COLO668 (cell line): ENCODE measurements around the gene FJX1.
A peak's percentile ranks its signal among the peaks of the same experiment; 100 is the strongest.
"Not testable (repeated sequence)": the region's sequence is repeated elsewhere in the genome, so short reads cannot be mapped to it uniquely, and the experiment has no call there.

Source experiments
- DNase-seq: peaks from one replicate; lab custom pipeline; 2025; ENCODE audit not compliant: unreplicated experiment; lab: John Stamatoyannopoulos, UW

The FJX1 gene

DNA sequence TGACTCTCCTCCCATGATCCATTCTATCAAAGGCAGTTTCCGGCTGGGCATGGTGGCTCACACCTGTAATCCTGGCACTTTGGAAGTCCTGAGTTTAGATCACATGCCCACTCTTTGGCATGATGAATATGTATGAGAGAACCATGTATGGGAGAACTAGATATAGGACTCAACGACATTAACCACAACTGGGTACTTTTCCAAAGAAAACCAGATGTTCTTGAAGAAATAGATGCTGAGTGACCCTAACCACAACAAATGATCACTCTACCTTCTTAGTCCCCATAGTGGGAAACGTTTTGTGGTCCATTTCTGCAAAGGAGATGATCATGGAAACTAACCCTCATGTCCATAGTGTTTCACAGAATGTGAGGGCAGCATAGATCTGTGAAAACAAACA, 13.6 kb downstream of the FJX1 start:
- DNase-seq = no peak

DNA sequence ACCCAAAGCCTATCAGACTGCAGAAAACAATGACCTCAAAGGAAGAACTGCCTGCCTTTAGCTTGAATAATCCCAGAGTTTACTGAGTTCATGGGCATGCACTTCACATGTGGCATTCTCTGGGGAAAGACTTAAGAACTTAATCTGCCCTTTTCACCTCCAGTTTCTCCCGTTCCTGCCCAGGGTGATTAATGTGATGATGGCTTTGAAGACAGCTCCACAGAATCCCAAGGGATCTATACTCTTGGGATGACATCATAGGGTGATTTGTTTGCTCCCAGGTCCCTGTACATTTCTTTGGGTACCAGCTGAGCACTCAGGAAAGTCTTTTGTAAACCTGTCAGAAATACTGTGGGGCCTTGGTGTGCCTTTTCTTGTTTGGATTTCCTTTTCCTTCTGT, 14.0 kb downstream of the FJX1 start:
- no peak for DNase-seq

DNA sequence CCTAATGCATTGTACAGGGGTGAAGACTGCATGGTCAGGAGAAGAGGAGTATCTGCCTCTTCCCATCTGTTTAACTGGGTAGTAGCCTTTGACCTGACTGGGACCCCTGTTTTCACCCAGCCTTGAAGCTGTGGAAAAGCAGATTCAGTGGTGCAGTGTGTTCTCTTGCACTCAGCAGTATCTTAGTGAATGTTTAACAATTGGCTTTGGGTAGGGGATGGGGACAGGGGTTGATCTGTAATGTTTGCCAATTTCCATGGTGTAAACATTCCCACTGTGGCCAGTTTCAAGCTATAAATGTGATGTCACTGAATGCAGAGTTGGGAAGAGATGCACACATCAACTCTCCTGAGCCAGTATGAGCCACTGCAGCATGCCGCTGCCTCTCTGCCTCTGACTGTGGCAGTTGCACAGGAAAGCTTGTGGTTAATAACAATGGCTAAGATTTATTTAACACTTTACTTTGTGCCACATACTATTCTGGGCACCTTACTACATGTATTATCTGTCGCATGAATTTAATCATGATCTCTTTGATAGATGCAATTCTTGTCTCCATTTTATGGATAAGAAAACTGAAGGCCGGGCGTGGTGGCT, 15.7 kb downstream of the FJX1 start:
- no peak for DNase-seq

DNA sequence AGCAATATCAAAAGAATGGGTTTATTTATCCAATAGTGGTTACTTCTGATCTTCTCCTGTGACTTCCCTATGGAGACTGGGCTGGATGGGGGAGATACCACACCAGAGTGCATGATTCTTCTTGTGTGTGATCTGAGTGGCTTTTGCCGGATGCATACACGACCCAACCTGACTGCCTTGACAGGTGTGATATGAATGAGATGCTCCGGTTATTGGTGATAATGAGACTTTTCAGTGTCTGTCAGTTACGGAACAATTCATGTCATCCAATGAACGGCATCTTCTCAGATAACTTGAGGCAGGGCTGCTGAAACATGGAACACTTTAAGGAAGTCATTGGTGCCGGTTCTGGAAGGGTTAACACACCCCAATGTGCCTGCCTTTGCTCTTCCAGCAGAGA, 17.7 kb downstream of the FJX1 start:
- no peak for DNase-seq

DNA sequence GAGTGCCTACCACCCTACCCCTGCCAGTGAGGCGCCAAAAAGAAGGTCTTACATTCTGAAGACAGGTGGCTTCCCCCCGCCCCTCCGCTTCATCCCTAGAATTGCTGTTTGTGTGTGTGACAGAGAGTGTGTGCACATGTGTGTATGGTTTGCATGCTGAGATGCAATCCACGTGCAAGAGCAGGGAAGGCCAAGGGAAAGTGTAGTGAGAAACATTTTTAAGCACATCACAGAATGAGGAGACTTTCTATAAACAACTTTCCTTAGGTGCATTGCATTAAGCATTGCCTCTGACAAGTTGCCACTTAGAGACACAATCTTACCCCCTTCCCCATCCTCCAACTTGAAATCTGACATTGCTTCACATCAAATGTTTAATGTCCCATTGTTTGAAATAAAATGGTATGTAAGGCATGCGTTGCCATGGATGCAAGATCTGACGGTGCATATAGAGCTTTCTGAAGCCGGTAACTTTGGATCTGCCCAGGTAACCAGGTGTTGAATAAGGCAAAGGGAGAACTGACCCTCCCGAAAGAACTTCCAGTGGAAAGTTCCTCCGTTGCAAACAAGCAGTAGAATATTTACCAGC, 21.4 kb downstream of the FJX1 start:
- peak; percentile 38 for DNase-seq

DNA sequence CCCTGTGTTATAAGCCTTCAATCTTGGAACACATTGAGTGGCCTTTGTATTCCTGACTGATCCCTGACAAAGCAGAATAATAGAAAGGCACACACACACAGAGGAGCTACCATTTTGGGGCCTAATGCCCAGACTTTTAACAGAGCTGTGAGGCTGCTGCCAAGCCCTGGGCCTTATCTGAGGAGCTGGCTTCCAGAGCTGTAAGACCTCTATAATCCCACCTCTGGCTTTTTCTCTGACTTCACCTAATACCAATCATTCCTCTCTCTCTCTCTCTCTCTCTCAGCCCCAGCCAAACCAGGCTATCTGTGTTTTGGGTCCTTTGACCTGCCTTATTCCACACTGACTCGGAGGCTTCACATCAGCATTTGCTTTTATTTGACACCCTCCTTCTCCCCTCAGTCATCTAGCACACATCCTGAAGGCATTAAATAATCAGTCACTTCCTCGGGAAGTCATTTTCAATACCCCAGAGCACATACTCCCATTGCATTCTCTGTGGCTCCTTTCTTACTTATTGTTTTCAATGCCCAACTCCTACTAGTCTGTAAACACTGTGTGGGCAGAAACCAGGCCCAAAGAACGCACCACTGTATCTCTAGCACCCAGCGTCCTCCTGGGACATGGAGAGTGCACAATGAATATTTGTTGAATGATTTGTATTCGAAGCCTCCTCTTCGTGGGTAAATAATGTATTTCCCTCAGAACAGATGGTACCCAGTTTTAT, 23.1 kb downstream of the FJX1 start:
- no peak for DNase-seq

DNA sequence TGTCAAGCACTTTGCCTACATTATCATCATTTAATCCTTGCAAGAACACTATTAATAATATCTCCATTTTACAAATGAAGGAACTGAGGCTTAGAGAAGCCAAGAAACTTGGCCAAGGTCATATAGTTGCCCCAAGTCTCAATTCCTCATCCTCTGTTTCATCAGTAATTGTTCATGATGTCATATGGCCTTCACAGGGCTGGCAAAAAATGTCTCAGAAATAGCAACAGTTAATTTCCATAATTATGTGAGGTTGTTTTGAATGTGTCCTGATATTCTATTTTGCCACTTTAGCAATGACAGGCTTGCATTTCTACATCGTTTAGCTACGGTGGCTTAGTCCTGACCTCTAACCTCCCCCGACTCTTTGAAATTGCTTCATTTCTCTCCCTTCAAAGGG, 23.7 kb downstream of the FJX1 start:
- no peak for DNase-seq

DNA sequence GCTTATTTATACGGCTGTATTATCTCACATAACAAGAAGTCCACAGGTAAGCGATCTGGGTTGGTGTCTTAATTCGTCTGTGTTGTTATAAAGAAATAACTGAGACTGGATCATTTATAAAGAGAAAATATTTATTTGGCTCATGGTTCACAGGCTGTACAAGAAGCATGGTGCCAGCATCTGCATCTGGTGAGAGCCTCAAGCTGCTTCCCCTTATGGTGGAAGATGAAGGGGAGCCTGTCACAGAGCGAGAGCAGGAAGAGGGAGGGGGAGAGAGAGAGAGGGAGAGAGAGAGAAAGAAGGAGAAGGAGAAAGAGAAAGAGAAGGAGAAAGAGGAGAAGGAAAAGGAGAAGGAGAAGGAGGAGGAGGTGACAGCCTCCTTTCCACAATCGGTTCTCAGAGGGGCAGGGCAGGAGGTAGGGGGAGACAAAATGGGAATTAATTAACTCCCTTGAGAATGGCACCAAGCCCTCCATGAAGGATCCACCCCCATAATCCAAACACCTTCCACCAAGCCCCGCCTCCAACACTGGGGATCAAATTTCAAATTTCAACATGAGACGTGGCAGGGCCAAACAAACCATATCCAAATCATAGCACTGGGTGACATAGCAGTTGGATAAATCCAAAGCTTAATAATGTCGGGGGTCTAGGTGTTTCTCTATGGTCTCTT, 29.3 kb downstream of the FJX1 start:
- peak; percentile 35 for DNase-seq

DNA sequence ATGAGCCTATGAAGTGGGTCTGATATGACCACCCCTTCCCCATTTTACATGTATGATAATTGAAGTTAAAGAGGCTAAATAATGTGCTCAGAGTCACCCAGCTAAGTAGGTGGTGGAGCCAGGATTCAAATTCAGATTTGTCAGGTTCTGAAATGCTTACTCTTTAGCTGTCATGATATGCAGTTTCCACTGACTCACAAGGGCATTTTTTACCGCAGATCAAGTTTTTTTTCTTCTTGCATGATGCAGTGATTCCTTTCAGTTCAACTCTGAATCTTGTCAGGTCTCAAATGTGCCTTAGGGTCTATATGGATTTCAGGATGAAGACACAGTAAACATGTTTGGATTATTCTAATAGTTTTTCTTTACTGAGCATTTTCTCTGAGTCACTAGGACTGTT, 31.7 kb downstream of the FJX1 start:
- no peak for DNase-seq

DNA sequence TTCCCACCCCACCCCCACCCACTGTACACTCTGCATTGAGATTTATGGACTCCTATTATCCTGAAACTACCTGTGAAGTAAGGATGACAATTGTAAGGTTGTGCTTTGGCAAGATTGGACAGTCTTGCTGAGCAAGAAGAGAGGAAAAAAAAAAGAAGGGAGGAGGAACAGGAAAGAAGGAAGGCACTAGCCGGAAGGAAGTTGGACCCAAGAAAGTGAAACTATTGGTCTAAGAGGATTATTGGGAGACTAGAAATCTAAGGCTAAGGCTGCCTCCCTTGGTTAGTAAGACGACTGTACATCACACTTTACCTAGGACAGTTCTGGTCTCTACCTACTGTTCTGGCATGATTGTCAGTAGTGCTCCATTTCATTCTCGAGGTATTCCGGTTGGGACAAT, 32.2 kb downstream of the FJX1 start:
- no peak for DNase-seq

DNA sequence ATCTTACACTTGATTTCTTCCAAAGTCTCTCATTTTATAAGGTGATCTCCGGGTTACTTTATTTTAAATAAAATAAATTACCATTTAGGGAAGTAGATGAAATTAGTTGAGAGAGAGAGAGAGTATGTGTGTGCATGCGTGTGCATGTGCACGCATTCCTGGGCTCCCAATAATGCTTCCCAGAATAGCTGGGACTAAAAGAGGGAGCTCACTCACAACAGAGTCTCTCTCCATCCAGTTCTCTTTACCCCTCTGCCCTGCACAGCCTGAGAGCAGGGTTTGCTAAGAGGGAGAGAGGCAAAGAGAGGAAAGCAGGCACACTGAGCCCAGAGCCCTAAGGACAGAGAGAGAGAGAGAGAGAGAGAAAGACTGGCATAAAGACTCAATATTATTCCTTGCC, 33.0 kb downstream of the FJX1 start:
- no peak for DNase-seq

DNA sequence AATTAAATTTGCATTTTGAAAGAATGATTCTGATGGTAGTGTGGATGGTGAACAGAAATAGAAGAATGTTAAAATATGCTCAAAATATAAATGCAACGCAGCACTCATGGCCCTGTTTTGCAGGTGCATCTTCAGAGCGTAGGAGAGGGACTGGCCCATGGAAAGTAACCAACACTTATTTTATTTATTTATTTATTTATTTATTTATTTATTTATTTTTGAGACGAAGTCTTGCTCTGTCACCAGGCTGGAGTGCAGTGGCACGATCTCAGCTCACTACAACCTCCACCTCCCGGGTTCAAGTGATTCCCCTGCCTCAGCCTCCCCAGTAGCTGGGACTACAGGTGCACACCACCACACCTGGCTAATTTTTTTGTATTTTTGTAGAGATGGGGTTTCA, 34.5 kb downstream of the FJX1 start:
- DNase-seq = not testable (repeated sequence)

DNA sequence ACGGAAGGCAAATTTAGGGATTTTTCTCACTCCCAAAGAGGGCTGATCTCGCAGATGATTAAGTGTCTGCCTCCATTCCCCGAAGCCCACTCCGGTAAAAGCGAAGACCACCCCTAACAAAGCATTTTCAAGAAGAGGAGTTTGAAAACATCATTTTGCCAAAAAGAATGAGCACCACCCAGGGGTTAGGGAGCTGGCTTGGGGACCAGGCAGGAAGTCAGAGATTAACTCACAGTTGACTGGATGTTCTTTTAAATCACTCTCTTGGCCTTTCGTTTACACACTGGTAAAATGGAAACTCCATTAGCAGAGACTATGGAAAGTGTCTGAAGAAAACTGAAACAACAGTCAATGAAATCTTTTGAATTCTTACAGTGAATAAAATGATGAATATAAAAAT, 36.5 kb downstream of the FJX1 start:
- no peak for DNase-seq

DNA sequence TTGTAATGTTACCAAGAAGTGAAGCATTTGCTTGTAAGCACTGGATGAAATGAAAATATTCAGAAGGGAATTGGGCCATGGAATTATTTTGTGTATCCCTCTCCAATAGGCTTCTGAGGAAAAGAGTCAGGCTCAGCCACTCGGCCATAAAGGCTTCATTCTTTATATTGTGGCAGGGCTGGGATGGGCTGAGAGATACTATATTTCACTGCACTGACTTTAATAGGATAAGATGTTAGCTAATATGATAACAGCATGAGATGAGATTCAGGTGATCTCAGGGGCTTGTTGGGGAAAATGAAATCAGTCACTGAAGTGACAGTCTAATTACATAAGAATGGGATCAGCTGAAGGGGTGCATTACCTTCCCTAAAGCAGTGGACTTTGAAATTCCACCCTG, 37.0 kb downstream of the FJX1 start:
- no peak for DNase-seq

DNA sequence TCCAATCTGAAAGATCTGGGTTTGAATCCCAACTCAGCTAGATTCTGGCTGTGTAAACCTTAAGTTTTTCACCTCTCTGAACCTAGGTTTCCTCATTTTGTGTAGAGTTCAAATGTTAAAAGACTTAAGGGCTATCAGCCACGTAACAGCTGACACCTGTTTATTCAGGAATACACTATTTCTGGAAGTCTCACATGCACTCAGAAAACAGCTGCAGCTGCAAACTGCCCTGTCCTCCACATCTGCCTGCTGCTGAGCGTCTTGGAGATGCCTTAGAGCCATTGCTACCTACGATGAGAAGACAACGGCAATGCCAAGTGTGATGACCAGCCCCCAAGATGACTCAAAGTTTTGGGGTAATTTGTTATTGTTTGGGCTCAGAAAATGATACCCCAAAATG, 37.6 kb downstream of the FJX1 start:
- no peak for DNase-seq

DNA sequence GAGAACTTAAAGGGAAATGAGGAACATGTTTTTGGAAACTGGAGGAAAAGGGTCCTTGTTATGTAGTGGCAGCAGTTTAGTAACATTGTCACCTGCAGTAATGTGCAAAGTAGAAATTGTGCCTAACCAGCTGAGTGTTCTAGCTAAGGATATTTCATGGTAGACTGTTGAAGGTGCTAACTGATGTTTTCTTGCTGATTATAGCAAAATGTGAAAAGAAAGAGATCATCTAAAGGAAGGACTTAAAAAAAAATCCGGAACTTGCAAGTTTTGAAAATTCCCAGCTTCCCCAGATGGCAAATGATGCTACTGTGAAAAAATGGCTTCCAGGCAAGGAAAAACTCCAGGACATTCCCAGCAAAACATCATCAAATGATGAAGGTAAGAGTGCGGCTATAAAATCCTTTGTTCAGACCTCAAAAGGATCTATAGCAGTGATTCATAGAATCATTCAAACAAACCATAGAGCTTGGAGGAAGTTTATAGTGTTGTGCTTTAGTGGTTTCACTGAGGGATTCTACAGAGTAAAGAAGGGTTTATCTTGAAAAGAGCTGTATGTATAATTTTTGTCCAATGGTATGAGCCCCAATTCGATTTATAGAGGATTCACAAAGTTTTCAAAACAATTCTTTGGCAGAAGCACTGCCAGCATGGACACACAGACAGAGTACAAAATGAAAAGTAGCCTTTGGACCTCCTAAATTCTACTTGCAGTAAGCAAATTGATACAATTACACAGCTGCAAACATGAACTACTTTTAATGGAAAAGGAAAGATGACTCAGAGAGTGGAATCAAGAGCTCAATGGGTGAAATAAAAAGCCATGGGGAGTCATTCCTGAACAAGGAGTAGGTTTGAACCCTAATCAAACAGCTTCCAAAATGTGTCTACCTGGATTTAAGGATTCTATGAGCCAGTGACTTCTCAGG, 40.0 kb downstream of the FJX1 start:
- DNase-seq = no peak

DNA sequence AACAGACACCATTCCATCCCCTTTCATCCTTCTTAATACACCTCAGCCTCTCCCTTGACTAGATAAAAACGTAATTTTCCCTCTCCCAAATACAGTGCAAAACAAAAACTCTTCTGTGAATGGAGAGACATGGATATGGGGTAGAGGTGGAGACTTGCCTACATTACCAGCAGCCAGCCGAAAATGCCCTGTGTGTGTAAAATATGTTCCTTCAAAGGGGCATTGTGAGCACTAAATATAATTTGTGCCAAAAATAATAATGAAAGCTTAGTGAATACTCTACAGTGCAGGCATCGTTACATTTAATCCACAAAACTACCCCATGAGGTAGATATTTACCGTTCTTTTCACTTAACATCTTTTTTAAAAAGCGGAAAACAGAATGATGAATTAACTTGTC, 43.3 kb downstream of the FJX1 start:
- DNase-seq = no peak

DNA sequence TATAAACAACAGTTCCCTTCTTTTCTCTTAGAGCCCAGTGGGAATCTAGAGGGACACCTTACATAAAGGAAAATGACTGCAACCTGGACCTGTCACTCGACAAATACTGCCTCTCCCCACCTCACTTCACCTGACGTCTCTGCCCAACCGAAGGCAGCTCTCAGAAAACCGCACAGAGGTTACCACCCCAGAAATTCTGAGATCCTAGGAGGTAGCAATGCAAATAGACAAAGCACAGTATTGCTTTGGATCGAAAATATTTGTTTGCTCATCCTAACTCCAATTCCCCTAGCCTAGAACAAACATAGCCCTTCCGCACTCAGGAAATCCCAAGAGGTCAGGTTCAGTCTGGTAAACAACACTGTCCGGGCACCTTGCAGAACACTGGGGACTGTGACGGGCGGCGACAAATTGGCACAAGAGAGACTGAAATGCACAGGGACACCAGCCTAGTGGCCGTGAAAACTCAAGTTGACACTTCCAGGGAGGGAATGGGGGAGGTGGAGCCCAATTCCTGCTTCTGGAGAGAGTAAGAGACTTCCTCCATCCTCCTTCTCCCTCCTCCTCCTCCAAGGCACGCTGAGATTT, 43.9 kb downstream of the FJX1 start:
- peak; percentile 81 for DNase-seq

DNA sequence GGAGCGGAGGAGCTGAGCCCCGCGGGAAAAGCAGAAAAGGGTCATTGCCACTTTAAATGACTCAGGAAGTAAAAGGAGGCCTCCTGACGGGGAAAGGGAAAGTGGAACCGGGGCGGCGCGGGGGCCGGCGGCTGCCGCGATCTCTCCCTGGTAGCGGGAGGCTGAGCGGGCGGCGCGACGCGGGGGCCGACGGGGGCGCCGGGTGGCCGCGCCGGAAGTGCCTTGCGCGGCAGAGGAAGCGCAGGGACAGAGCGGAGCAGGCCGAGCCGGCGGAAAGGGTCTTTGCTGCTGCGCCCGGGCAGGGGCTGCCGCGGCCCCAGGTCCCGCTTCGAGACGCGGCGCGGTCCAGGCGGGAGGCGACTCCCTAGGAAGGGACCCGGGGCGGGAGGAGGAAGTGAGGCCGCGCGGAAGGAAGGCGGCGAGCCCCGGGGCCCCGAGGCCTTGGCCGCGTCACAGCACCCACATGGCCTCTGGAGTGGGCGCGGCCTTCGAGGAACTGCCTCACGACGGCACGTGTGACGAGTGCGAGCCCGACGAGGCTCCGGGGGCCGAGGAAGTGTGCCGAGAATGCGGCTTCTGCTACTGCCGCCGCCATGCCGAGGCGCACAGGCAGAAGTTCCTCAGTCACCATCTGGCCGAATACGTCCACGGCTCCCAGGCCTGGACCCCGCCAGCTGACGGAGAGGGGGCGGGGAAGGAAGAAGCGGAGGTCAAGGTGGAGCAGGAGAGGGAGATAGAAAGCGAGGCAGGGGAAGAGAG, 44.6 kb downstream of the FJX1 start, which contains the start of gene TRIM44:
TSS of gene TRIM44 (plus strand) at position 127 of the 759 bp plus-strand sequence. CDS start at position 464, 337 bp downstream.
- DNase-seq = peak; percentile 92

DNA sequence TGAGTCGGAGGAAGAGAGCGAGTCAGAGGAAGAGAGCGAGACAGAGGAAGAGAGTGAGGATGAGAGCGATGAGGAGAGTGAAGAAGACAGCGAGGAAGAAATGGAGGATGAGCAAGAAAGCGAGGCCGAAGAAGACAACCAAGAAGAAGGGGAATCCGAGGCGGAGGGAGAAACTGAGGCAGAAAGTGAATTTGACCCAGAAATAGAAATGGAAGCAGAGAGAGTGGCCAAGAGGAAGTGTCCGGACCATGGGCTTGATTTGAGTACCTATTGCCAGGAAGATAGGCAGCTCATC, 45.1 kb downstream of the FJX1 start:
- DNase-seq = no peak
